Right lobe of liver (tissue), 6 donors: ENCODE measurements around the gene SPSB3. TPM values are rescaled to one million over a fixed set of nuclear protein-coding genes. Genes with fewer than 3 reads are reported as not detected.

Experiments
- ATAC-seq, 4 donors: fragments of 200-7000 bp; cut with Tn5 transposase; one replicate each; pipeline ENCODE4 v1.9.1; 2020; ENCODE audit warnings: mild to moderate bottlenecking in 4 of 4, moderate library complexity in 4 of 4
- DNase-seq, 3 donors: peaks; one replicate each; pipeline ENCODE4 v3.0.0-alpha.2; 2020
- H3K27ac ChIP-seq, 3 donors: fragments of 200-600 bp; one replicate each; pipeline ENCODE4 v1.8.0; 2022
- H3K27me3 ChIP-seq, 2 donors: fragments of 200-600 bp; one replicate each; pipeline ENCODE4 v1.8.0; 2022
- H3K36me3 ChIP-seq, 4 donors: fragments of 200-600 bp; sonication (generic) in 1 of 4; one replicate each; pipeline versions ENCODE4 v1.5.1 to v1.8.0; 2017 to 2022; ENCODE audit warnings: control low read depth in 1 of 4
- H3K4me1 ChIP-seq, 4 donors: fragments of 200-600 bp; sonication (generic) in 1 of 4; one replicate each; pipeline versions ENCODE4 v1.5.1 to v1.8.0; 2017 to 2022; ENCODE audit warnings: control low read depth in 1 of 4
- H3K4me3 ChIP-seq, 3 donors: fragments of 200-600 bp; one replicate each; pipeline ENCODE4 v1.8.0; 2022
- H3K9me3 ChIP-seq, 4 donors: fragments of 200-600 bp; sonication (generic) in 1 of 4; one replicate each; pipeline versions ENCODE4 v1.5.1 to v1.8.0; 2017 to 2022; ENCODE audit warnings: control low read depth in 1 of 4
- CTCF ChIP-seq, 4 donors: fragments of 200-600 bp in 3 of 4; fragments of 450-650 bp in 1 of 4; IDR thresholded peaks; one replicate each; pipeline versions ENCODE4 v1.5.1 to v1.8.0; 2016 to 2022; ENCODE audit warnings: antibody characterized with exemption in 4 of 4, mild to moderate bottlenecking in 2 of 4
- POLR2A ChIP-seq: fragments of 450-650 bp; IDR thresholded peaks from one replicate; pipeline ENCODE4 v1.6.1; 2017; ENCODE audit warnings: antibody characterized with exemption, mild to moderate bottlenecking
- WGBS: methylation state at CpG from one replicate; pipeline ENCODE4 v1.1.6; 2018; ENCODE audit warnings: low coverage, low lambda C conversion rate; ENCODE audit not compliant: insufficient coverage; ENCODE audit errors: missing lambda C conversion rate; 5-methylcytosine and 5-hydroxymethylcytosine counted together
- intact Hi-C, 2 donors: fragments of 100-400 bp; cut with DNase I; formaldehyde crosslinking; loops; one replicate each; pipeline versions ENCODE4 v1.11.2 to v1.14.1; 2022
- total RNA-seq, 6 experiments: library from RNA; depleted of rRNA in 2 of 6; stranded (reverse); fragments of >200 nt in 2 of 6; fragmentation: NEBNext Ultra II Directional in 3 of 6; extraction: Animal tissue kit (Norgen Biotek cat#: 25700) in 3 of 6; gene quantifications; one replicate each; pipeline versions ENCODE4 v1.1.0 to v1.2.4, GENCODE V29; 2016 to 2023
- donor health status: DM: no; HTN: yes; CAD: no.
- donor health status: DM: no; HTN: no; CAD: no.
- donor health status: DM: no; HTN: no; CAD: no.
- donor health status: DM: no; HTN: yes; CAD: no.
- donor health status: DM: no; HTN: yes; CAD: no.

The SPSB3 gene
- total RNA-seq, 6 experiments from 2014 or later = 18.6 to 42.5 (median 34.5) TPM

- Histone ChIP-seq H3K4me1 (no peaks in the 10 kb centered on the region), H3K36me3 (peaks cover 0 to 35% (median 6%) of the 10 kb centered on the region in 4 donors), H3K4me3 (no peak overlapping the region), H3K27me3 (no peaks in the 10 kb centered on the region), H3K9me3 (no peaks in the 10 kb centered on the region), H3K27ac (no peak overlapping the region)
- intact Hi-C loops = no loop called here
- DNase-seq = no peak
- TF ChIP-seq CTCF (IDR thresholded peaks at IDR 0.05) = no peak
- TF ChIP-seq POLR2A = no peak
- WGBS = 87% methylated on average over 9 of the region's 15 CpGs
- ATAC-seq = no peak
These were observed 21.5 kb downstream of the SPSB3 start for GRCh38 chr16:1760911-1761310.

- intact Hi-C loops = no loop called here
- no CpG with 5 or more reads among the region's 21 CpGs for WGBS
- H3K36me3 ChIP-seq = peaks cover 0 to 27% (median 4%) of the 10 kb centered on the region in 4 donors
- H3K4me3 ChIP-seq = no peak overlapping the region
- H3K9me3 ChIP-seq = no peaks in the 10 kb centered on the region
- H3K4me1 ChIP-seq = no peaks in the 10 kb centered on the region
- H3K27me3 ChIP-seq = no peaks in the 10 kb centered on the region
- DNase-seq (peak in 2 of 3 donors; percentile 39 to 52), ATAC-seq (no peak)
- TF ChIP-seq CTCF (IDR thresholded peaks at IDR 0.05) = no peak
- TF ChIP-seq POLR2A = no peak
- no peak overlapping the region for H3K27ac ChIP-seq
These were observed 22.9 kb downstream of the SPSB3 start for GRCh38 chr16:1759511-1759910.

GRCh38 chr16:1758923-1759322 lies 23.4 kb downstream of the SPSB3 start:
- no peaks in the 10 kb centered on the region for H3K9me3 ChIP-seq
- intact Hi-C loops = no loop called here
- DNase-seq (no peak), ATAC-seq (no peak)
- WGBS = 60% methylated on average over 1 of the region's 18 CpGs
- H3K27ac ChIP-seq = no peak overlapping the region
- H3K36me3 ChIP-seq = peaks cover 0 to 24% (median 4%) of the 10 kb centered on the region in 4 donors
- no peak for TF ChIP-seq CTCF (IDR thresholded peaks at IDR 0.05)
- TF ChIP-seq POLR2A = no peak
- no peak overlapping the region for H3K4me3 ChIP-seq
- H3K4me1 ChIP-seq = no peaks in the 10 kb centered on the region
- no peaks in the 10 kb centered on the region for H3K27me3 ChIP-seq

GRCh38 chr16:1757714-1758461 lies 24.5 kb downstream of the SPSB3 start:
- Histone ChIP-seq H3K36me3 (peaks cover 0 to 19% (median 4%) of the 10 kb centered on the region in 4 donors), H3K4me3 (no peak overlapping the region)

More at GRCh38 chr16:1757714-1758461, 24.5 kb downstream of the SPSB3 start:
- intact Hi-C loops = no loop called here
- ATAC-seq (no peak), DNase-seq (no peak)
- Histone ChIP-seq H3K27me3 (no peaks in the 10 kb centered on the region), H3K27ac (no peak overlapping the region), H3K9me3 (no peaks in the 10 kb centered on the region), H3K4me1 (no peaks in the 10 kb centered on the region)
- TF ChIP-seq CTCF (IDR thresholded peaks at IDR 0.05) (no peak), POLR2A (no peak)
- whole genome bisulfite sequencing = 92% methylated on average over 17 of the region's 37 CpGs
